DOHH2 (cell line): Measurements from ENCODE around the gene ERCC3.

Source experiments
- CTCF ChIP-seq: fragments of 200-600 bp; sonication (generic); IDR thresholded peaks from one replicate; pipeline ENCODE4 v1.5.1; 2014; ENCODE audit warnings: antibody characterized with exemption, mild to moderate bottlenecking, low read depth, low read length; ENCODE audit not compliant: poor library complexity, severe bottlenecking
- EZH2phosphoT487 ChIP-seq: fragments of 200-600 bp; sonication (generic); IDR thresholded peaks from 2 replicates; pipeline ENCODE4 v1.6.1; 2017; ENCODE audit warnings: borderline replicate concordance, mild to moderate bottlenecking, antibody characterized with exemption, low read length, moderate library complexity, mixed read lengths

- TF ChIP-seq CTCF (no peak), EZH2phosphoT487 (no peak)
Observed at GRCh38 chr2:127279781-127280180, 14.2 kb downstream of the ERCC3 start.
